BJ (cell line): ENCODE data around the gene WDFY2. TPM values are rescaled to one million over a fixed set of nuclear protein-coding genes. Genes with fewer than 3 reads are reported as not detected.

Experiments used
- CTCF ChIA-PET: fragments of 350-600 bp; formaldehyde crosslinking; extraction: SDS; loops from one replicate; lab custom pipeline; 2021; ENCODE audit warnings: antibody characterized with exemption, inconsistent platforms; lab: Yijun Ruan, JAX
- POLR2A ChIA-PET: fragments of 300-600 bp; sonication (Branson Sonifier 250); formaldehyde crosslinking; extraction: SDS; loops from one replicate; lab custom pipeline; 2021; ENCODE audit warnings: antibody characterized with exemption; lab: Charles Lee
- DNase-seq: peaks from one replicate; pipeline ENCODE4 v3.0.0-alpha.2; 2011; ENCODE audit warnings: low read depth
- H3K27me3 ChIP-seq: 2 replicates; pipeline ENCODE4 v1.6.0; 2011; ENCODE audit warnings: low read length; ENCODE audit not compliant: control insufficient read depth, insufficient read depth
- H3K36me3 ChIP-seq: 2 replicates; pipeline ENCODE4 v1.5.1; 2011; ENCODE audit warnings: low read length; ENCODE audit not compliant: control insufficient read depth, insufficient read depth
- H3K4me3 ChIP-seq: 2 replicates; pipeline ENCODE4 v1.5.1; 2011; ENCODE audit warnings: low read depth, mild to moderate bottlenecking, control low read depth, low read length
- CTCF ChIP-seq: IDR thresholded peaks from 2 replicates; pipeline ENCODE4 v1.5.1; 2011; ENCODE audit warnings: low read depth, mild to moderate bottlenecking, control low read depth, inconsistent platforms, low read length, moderate library complexity; ENCODE audit not compliant: insufficient read depth
- polyA plus RNA-seq: library from polyadenylated mRNA; depleted of rRNA; stranded (reverse); fragments of >200 nt; gene quantifications from 2 replicates; pipeline ENCODE4 v1.2.3, GENCODE V29; 2011

WDFY2 gene
- polyA plus RNA-seq, 1 experiment: 4.3 TPM

- Histone ChIP-seq H3K36me3 (no peaks in the 10 kb centered on the region), H3K4me3 (no peak overlapping the region), H3K27me3 (no peaks in the 10 kb centered on the region)
- no peak for TF ChIP-seq CTCF
- no peak for DNase-seq
- ChIA-PET POLR2A (no interaction called here), CTCF (interaction anchor here (0.6 kb wide), 1 partner anchor 1975 kb away, joined by 3 read pairs; no protein-coding TSS in a partner anchor)
Measured at GRCh38 chr13:51729866-51730553, 145.7 kb downstream of the WDFY2 start.

DNA sequence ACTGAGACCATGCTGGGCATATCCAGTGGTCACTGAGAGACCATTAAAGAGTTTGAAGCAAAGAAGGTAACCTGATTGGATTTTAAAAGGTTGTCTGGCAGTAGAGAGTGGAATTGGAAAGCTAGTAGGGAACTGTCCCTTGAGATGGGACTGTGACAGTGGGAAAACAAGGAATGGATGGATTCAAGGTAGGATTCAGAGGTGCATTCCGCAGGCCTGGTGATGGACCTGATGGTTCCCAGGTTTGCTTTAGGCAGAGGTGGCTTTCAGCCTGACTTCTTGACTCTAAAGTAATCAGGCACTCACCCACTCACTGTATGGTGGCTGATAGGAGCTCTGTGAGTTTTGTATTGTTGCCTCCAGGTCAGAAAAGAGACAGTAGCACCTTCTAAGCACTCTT, 146.7 kb downstream of the WDFY2 start:
- CTCF ChIA-PET: interaction anchor here (0.7 to 1.9 kb wide), 14 partner anchors 9 to 302 kb away, joined by 3 to 7 read pairs (median 4); partner anchors contain the start of gene INTS6
- POLR2A ChIA-PET: no interaction called here
- H3K4me3 ChIP-seq: no peak overlapping the region

GRCh38 chr13:51731759-51732158, 147.5 kb downstream of the WDFY2 start:
- CTCF ChIA-PET: interaction anchor here (0.6 to 1.9 kb wide), 23 partner anchors 8 to 303 kb away, joined by 3 to 7 read pairs (median 4); partner anchors contain the start of gene INTS6
- POLR2A ChIA-PET: interaction anchor here (0.7 kb wide), 1 partner anchor 118 kb away, joined by 4 read pairs; no protein-coding TSS in a partner anchor

More for the DNA sequence above, 146.7 kb downstream of the WDFY2 start:
- Histone ChIP-seq H3K36me3 (no peaks in the 10 kb centered on the region), H3K27me3 (no peaks in the 10 kb centered on the region)
- no peak for TF ChIP-seq CTCF
- DNase-seq: no peak

GRCh38 chr13:51733374-51734298, 149.4 kb downstream of the WDFY2 start:
- ChIA-PET CTCF (interaction anchor here (0.9 to 1.2 kb wide), 4 partner anchors 10 to 108 kb away, joined by 3 to 4 read pairs (median 3); no protein-coding TSS in a partner anchor), POLR2A (no interaction called here)
- H3K27me3 ChIP-seq: no peaks in the 10 kb centered on the region
- DNase-seq: no peak
- H3K36me3 ChIP-seq: no peaks in the 10 kb centered on the region
- H3K4me3 ChIP-seq: no peak overlapping the region
- 0 out of 2 replicates have a peak, but pooled peaks have one; percentile 17 for TF ChIP-seq CTCF

More at GRCh38 chr13:51731759-51732158, 147.5 kb downstream of the WDFY2 start:
- H3K36me3 ChIP-seq: no peaks in the 10 kb centered on the region
- no peaks in the 10 kb centered on the region for H3K27me3 ChIP-seq
- H3K4me3 ChIP-seq: no peak overlapping the region
- no peak for DNase-seq
- TF ChIP-seq CTCF: peak; percentile 51
